HG03139 (cell line): Measurements from ENCODE around the gene ATP1B4.
"Not testable (repeated sequence)": the region's sequence is repeated elsewhere in the genome, so short reads cannot be mapped to it uniquely, and the experiment has no call there.

Experiments
- ATAC-seq: cut with Tn5 transposase; IDR thresholded peaks from one replicate; pipeline ENCODE4 v1.9.1; 2021; ENCODE audit not compliant: unreplicated experiment

Gene ATP1B4

DNA sequence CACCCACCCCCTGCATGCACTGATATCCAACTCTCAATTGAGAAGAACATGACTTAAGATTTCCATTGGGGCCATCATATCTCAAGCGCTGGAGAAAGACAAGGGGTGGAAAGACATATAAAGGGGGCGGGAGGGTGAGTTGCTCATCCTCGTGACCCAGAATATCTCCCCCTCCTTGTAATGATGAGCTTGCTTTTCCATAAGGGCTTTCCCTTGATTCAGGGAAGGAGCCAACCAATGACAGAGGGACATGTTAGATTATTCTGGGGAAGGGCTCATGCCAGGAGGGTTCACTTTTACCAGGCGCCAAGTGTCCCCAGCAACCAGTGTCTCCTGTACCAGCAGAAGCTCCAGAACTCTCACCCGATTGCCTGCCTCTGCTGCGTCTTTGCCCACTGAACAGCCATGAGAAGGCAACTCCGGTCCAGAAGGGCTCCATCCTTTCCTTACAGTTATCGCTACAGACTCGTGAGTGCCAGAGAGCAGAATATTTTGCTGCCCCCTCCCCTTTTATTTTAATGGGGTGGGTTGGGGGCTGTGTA, at the start of gene ATP1B4:
TSS of gene ATP1B4 (plus strand) at position 326 of the 542 bp plus-strand sequence. CDS start at position 406, 80 bp downstream.
- no peak for ATAC-seq

GRCh38 chrX:120315776-120316175, 46.1 kb upstream of the ATP1B4 start:
- ATAC-seq = no peak

- no peak for ATAC-seq
Observed at GRCh38 chrX:120316587-120317283, 45.2 kb upstream of the ATP1B4 start.

DNA sequence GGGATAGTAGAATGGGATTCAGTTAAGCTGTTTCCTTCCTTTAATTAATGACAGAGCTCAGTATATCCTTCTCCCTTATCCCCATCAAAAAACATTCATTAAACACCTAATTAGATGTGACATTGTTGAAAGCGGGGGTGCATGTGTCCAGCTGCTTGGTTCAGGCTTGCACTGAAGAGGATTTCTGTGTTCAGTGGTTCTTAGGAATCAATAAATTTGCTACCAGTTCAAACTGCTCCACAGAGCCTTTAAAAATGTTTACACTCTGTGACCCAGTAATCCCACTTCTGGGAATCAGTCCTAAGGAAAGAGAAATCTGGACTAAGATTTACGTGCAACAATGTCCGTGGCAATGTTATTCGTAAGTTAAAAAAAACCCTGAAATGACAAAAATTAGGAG, 43.5 kb upstream of the ATP1B4 start:
- ATAC-seq = no peak

DNA sequence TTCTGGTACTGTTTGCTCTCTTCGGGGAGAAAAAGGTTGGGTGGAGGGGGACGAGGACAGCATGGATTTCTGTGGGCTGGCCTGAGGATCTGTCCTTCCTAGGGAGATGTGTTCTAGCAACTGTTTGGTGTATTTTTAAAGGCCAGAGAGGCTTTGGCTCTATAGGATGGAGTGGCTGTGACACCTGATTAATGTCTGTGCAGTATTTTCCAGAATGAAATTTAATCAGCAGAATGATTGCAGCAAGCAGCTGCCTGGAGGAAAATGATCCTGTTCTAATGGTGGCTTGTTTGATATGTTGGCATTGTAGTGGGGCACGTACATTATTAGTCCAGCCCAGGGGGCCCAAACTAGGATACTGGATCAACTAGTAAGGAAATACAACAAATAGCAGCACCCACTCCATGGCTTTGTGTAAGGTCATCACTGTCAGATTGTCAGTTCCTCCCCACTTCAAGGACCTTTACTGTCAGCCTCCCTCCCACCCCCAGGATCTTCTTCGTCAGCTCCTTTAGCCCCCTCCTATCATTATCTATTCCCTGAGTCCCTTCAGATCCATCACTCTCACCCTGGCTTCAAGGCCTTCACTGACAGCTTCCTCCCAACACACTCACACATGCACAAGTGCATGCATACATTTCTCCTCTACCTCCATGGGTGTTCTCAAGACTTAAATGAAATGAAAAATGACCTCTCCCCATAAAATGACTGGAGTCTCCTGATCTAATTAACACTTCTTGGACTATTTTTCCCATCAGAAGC, 40.2 kb upstream of the ATP1B4 start:
- no peak for ATAC-seq

DNA sequence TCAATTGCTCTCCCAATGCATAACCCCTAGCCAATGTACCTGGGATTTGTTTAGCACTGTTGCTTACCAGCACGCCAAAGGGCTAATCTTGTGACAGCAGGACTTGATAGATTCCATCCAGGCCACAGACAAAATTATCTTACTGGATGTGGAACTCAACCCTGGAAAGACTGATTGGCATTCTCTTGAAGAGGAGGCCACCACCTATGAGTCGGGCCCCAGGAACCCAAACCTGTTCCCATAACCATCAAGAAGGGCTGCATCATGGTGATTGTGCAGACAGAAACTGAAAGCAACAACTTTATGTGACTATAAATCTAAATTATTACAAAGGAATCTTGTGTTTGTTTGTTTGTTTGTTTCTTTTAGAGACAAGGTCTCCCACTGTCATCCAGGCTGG, 30.8 kb upstream of the ATP1B4 start:
- ATAC-seq = no peak

DNA sequence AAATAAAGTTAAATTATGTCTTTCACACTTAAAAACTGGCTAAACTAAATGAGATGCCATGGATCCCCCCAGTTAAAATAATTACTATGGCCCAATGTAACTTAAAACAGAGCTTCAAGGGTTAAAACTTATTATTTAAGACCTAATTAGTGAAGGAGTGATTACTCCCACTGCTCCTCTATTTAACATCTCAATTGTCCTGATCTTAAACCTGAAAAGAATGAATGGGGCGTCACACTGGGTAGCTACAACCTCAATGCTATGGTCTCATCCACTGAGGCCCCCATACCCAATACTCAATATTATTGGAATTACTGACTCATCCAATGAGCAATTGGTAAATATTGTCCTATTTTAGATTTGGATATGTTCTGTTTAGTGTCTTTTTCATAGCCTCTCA, 29.5 kb upstream of the ATP1B4 start:
- no peak for ATAC-seq

DNA sequence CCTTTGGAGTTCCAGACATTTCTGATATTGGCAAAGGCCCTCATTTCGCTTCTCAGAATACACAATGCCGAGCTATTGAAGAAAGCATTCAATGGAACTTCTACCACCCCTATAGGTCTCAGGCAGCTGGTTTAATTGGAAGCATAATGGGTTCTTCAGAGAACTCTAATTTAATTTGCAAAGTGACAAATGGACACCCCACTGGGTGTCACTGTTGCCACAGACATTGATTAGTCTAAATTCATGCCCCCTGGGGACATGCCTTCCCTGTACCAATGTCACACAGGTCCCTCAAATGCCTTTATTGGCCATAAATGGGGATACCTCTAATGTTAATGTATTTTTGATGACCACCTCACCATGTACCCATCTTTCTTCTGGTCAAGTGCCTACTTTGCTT, 27.7 kb upstream of the ATP1B4 start:
- ATAC-seq = no peak

DNA sequence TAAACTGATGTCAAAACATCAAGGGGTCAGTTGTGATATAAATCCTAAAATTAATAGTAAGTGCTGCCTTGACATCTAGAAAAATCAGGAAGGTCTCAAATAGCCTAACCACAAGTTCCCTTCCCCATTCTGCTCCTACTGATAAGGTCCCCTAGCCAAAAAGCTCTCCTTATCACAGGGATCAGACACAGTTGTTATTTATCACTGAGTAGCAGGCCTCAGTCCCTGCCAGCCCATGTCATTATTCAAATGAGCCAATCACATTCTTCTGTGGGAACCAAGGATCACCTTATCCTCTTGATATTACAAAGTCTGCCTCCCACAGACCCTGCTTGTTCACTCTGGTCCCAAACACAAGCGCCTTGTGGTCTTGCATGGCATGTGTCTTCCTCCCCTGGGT, 27.3 kb upstream of the ATP1B4 start:
- no peak for ATAC-seq

DNA sequence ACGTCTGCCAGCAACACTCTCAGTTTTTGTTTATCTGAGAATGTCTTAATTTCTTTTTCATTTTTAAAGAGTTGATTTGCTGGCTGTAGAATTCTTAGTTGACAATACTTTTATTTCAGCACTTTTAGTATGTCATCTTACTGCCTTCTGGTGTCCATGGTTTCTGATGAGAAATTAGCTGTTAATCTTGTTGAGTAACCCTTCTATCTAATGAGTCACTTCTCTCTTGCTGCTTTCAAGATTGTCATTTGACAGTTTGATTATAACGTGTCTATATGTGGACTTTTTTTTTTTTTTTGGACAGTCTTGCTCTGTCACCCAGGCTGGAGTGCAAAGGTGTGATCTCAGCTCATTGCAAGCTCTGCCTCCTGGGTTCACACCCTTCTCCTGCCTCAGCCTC, 26.6 kb upstream of the ATP1B4 start:
- no peak for ATAC-seq

DNA sequence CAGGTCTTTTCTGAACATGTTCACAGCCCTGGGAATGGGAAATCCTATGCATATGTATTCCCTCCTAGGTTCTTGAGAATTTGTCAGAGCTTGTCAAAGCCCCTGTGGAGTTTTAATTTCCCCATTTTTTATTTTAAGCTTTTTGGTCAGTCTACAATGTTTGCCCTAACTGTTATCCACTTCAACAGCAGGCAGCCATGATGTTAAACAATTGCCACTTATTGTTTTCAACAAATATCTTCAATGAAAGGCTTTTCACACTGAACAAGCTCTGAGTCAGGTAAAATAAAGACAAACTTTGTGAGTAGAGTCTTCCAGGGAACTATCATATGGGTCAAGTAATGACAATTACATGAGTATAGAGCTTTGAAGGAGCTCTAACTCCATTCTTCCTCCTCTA, 25.0 kb upstream of the ATP1B4 start:
- ATAC-seq = no peak

- ATAC-seq = not testable (repeated sequence)
Observed at GRCh38 chrX:120344566-120344965, 17.3 kb upstream of the ATP1B4 start.

GRCh38 chrX:120350450-120351138, 11.3 kb upstream of the ATP1B4 start:
- ATAC-seq = no peak

- no peak for ATAC-seq
Observed at GRCh38 chrX:120356084-120356483, 5.8 kb upstream of the ATP1B4 start.

DNA sequence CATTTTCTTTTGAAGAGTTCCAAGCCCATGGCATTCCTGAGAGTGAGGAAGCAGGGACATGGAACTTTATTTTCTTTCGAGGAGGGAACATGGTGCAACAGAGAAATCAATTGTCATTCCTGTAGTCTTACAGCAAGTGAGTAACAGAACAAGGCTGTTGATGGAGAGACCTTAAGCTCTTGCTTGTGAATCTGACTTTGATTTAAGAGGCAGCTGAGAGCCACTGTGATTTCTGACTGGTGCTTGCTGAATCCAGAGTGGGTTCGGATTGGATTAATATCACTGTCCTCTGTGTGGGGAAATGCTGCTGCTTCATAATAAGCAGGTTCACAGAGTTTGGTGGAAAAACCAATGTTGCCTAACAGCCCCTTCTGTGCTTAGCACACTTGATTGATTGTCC, 4.7 kb upstream of the ATP1B4 start:
- no peak for ATAC-seq

DNA sequence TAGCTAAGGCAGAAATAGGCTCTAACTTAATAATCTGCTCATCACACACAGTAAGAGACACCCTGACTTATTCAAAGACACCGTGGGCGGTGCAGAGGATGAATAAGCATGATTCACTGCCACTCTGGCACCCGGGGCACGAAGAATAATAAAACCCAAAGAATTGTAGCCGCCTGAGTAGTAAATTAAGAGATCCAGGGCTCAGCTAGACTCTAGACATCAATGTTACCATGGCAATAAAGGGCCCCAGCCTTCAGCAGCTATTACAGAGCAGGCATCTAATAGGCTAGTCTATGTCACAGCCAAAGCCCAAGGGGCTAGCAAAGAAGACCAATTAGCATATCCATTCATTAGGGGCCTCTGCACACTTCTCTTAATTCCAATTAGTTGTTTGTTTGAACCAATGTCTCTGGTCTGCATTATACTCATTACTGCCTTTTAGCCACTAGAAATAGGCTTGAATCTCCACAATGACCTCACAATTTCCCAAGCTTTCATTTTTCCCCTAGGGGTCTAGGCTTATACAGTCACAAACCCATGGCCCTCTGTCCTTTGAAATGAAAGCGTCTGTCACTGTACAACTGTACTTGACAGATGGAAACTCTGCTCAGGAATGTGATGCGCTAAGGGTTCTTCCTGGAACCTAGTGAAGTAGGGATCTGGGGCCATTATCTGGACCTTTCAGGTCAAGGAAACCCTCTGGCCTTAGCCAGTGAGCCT, 3.0 kb upstream of the ATP1B4 start:
- ATAC-seq = no peak

DNA sequence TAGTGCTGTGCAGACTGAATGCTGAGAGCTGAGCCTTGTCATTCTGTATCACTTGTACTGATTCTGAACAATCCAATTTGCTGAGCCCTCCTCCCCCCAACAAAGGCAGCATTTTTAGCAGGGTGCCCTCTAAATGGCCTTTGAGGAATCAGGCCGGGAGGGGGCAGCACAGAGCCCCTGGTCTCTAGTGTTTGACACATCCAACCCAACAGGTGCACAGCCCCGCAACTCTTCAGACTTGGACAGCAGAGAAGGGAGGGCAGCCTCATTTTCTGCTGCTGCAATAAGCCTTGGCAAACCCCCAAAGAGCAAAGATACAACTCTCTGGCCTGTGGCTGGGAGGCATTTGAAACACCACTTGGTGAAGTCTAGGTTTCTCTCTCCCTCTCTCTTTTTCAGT, 3.4 kb downstream of the ATP1B4 start:
- ATAC-seq = no peak

DNA sequence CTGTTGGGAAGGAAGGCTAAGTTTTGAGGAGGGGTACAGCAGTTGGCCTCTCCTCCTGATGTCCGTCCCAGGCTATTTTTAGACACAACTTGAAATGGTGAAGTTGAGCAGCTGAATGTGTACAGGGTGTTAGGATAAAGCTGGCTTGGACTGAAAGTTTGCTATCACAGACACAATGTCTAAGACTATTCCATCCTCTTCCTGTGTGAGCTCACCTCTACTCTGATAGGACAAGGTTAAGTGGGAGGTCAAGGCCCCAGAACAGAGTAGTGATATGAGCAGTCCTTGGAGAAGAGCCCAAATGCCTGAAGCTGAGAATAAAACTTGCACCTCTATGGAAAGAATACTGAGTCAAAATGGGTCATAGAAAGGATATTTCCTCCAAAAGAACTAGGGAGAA, 4.1 kb downstream of the ATP1B4 start:
- no peak for ATAC-seq

- ATAC-seq = no peak
Observed at GRCh38 chrX:120366794-120367193, 4.9 kb downstream of the ATP1B4 start.

- ATAC-seq = no peak
Observed at GRCh38 chrX:120367402-120368109, 5.7 kb downstream of the ATP1B4 start.
